ENCODE measurements around the gene RAD51B.
"Not testable (repeated sequence)": the region's sequence is repeated elsewhere in the genome, so short reads cannot be mapped to it uniquely, and the experiment has no call there.

RAD51B gene

GRCh38 chr14:68658029-68658509 is 838.5 kb downstream of the RAD51B start:
- H3K4me3 ChIP-seq (ENCODE audit: low read depth, low read length) = no peak overlapping the region

GRCh38 chr14:68658943-68659931 is 839.7 kb downstream of the RAD51B start:
- H3K4me3 ChIP-seq (ENCODE audit: low read depth, low read length) = no peak overlapping the region
- no peak for TF ChIP-seq CTCF (IDR thresholded peaks at IDR 0.05; ENCODE audit: borderline replicate concordance, insufficient read depth, low read depth, low read length)

More at GRCh38 chr14:68658029-68658509, 838.5 kb downstream of the RAD51B start:
- no peak for TF ChIP-seq CTCF (IDR thresholded peaks at IDR 0.05; ENCODE audit: borderline replicate concordance, insufficient read depth, low read depth, low read length)

DNA sequence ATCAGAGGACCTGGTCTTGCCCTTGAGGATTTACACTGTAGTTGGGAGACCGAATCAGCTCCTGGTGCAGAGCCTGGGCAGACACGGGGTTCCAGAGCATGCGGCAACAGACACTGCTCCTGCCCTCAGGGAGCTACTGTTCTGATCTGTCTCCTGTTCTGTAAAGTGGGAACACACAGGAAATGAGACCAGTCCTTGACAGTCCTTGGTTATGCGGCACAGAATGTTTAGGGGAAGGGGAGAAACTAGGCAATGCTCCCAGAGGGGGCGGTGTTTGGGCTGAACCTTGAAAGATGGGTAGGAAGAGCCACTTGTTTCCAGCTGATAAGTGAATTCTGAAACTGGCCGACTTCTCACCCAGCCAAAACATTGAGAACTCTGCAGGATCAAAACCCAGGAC is 840.9 kb downstream of the RAD51B start:
- TF ChIP-seq CTCF (IDR thresholded peaks at IDR 0.05; ENCODE audit: borderline replicate concordance, insufficient read depth, low read depth, low read length) = no peak
- no peak overlapping the region for H3K4me3 ChIP-seq (ENCODE audit: low read depth, low read length)

DNA sequence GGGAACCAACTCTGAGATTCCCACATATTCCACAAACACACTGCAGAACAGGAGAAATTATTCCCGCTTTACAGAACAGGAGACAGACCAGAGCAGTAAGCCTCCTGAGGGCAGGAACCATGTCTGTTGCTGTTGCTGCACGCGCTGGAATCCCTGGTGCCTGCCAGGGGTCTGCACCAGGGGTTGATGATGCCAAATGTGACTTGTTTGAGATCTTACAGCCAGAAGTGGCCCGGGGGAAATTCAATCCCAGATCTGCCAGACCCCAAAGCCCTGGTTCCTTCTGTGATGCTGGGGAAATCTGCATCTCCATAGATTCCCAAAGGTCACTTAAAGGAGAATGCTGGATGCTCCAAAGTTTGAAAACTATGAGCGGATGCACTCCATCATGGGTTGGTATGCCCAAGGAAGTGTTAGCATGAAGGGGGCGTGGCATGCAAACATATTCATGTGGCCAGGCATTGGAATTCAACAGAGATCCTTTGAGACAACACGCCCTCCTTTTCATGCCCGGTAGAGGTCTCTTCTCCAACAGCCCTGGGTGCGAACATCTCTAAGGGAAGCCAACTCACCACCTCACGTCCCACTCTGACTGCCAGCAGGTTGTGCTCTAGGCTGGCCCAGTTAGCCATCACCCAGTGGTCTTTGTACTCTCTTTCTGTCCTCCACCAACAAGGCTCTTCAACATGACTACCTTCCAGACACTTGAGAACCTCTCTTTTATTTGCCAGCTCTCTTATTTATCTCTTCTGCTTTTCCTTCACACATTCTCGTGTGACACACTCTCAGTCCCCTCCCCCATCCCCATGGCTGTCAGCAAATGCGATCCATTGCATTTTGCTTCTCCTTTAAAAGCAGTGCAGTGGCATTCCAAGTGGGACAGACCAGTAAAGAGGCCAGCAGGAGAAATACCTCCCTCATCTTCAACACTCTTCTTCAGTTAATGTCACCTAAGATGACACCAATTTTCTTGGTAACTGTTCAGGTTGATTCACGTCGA is 841.9 kb downstream of the RAD51B start:
- no peak overlapping the region for H3K4me3 ChIP-seq (ENCODE audit: low read depth, low read length)
- no peak for TF ChIP-seq CTCF (IDR thresholded peaks at IDR 0.05; ENCODE audit: borderline replicate concordance, insufficient read depth, low read depth, low read length)

DNA sequence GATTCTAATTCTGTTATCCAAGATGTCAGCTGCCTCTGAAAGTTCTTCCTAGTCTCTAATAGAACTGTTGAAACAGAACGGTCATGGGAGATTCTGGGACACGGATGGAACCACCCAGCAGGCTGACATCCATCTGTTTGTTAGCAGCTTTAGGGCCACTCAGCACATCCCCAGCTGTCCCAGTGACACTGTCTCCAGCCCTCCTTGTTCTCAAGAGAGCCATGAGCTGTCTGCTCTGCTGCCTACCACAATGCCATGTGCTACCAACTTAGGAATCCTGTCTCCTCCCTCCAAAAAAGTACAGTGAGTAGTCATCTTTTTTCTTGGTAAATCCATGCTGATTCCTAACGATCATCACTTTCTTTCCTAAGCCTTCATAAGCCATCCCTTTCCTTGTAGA is 842.8 kb downstream of the RAD51B start:
- no peak overlapping the region for H3K4me3 ChIP-seq (ENCODE audit: low read depth, low read length)
- no peak for TF ChIP-seq CTCF (IDR thresholded peaks at IDR 0.05; ENCODE audit: borderline replicate concordance, insufficient read depth, low read depth, low read length)

GRCh38 chr14:68662826-68663225 is 843.2 kb downstream of the RAD51B start:
- not testable (repeated sequence) for H3K4me3 ChIP-seq (ENCODE audit: low read depth, low read length)
